Mucosa of gallbladder (tissue), 1 donor: ENCODE data around the gene GLYAT. TPM values are rescaled to one million over a fixed set of nuclear protein-coding genes. Genes with fewer than 3 reads are reported as not detected.
"Not testable (repeated sequence)": the region's sequence is repeated elsewhere in the genome, so short reads cannot be mapped to it uniquely, and the experiment has no call there.

Source experiments
- DNase-seq: peaks from one replicate; pipeline ENCODE4 v3.0.0-alpha.2; 2020; ENCODE audit warnings: low spot score
- total RNA-seq: library from RNA; stranded (reverse); gene quantifications from one replicate; pipeline ENCODE4 v1.2.1, GENCODE V29; 2021
- donor health status: DM: no; HTN: no; CAD: no.

GLYAT gene
- total RNA-seq, 1 donor from 2014 or later, result 0.49 TPM

- no peak for DNase-seq
These were observed 11.5 kb upstream of the GLYAT start for GRCh38 chr11:58742981-58743880.

GRCh38 chr11:58742140-58742539, 10.4 kb upstream of the GLYAT start:
- DNase-seq, result no peak

- DNase-seq, result no peak
These were observed 9.4 kb upstream of the GLYAT start for GRCh38 chr11:58741127-58741526.

- no peak for DNase-seq
These were observed 8.7 kb upstream of the GLYAT start for GRCh38 chr11:58740447-58740846.

- DNase-seq, result no peak
These were observed 8.1 kb upstream of the GLYAT start for GRCh38 chr11:58739725-58740430.

- DNase-seq, result no peak
These were observed 3.1 kb upstream of the GLYAT start for GRCh38 chr11:58734681-58735490.

- no peak for DNase-seq
These were observed 1.1 kb downstream of the GLYAT start for GRCh38 chr11:58730507-58731089.

GRCh38 chr11:58727415-58727797, 4.3 kb downstream of the GLYAT start:
- DNase-seq, result no peak

GRCh38 chr11:58726737-58727414, 4.9 kb downstream of the GLYAT start:
- no peak for DNase-seq

- DNase-seq, result no peak
These were observed 12.2 kb downstream of the GLYAT start for GRCh38 chr11:58719406-58720117.

GRCh38 chr11:58712531-58712930, 19.2 kb downstream of the GLYAT start:
- no peak for DNase-seq

- DNase-seq, result no peak
These were observed 19.9 kb downstream of the GLYAT start for GRCh38 chr11:58711832-58712231.

- no peak for DNase-seq
These were observed 24.0 kb downstream of the GLYAT start for GRCh38 chr11:58707767-58708166.

- not testable (repeated sequence) for DNase-seq
These were observed 34.9 kb downstream of the GLYAT start for GRCh38 chr11:58696825-58697224.

GRCh38 chr11:58693026-58693425, 38.7 kb downstream of the GLYAT start:
- no peak for DNase-seq

GRCh38 chr11:58691675-58692074, 40.1 kb downstream of the GLYAT start:
- no peak for DNase-seq

- no peak for DNase-seq
These were observed 42.8 kb downstream of the GLYAT start for GRCh38 chr11:58688789-58689503.

- no peak for DNase-seq
These were observed 45.6 kb downstream of the GLYAT start for GRCh38 chr11:58685973-58686722.

- DNase-seq, result not testable (repeated sequence)
These were observed 49.1 kb downstream of the GLYAT start for GRCh38 chr11:58682660-58683059.
